ENCODE data around the gene STAG3. TPM values are rescaled to one million over a fixed set of nuclear protein-coding genes. Genes with fewer than 3 reads are reported as not detected.
A peak's percentile ranks its signal among the peaks of the same experiment; 100 is the strongest.

STAG3 gene
- total and polyA plus RNA-seq, 9 of the 15 experiments (the other 6 are each of a cell fraction or from before 2014, with no cell fraction given) = 0.54 to 2.5 (median 1.7) TPM

GRCh38 chr7:100156331-100157068 is 21.2 kb upstream of the STAG3 start (continued):
- TF ChIP-seq PRDM10 (IDR thresholded peaks at IDR 0.05; ENCODE audit: partially characterized antibody) = peak; percentile 10
- TF ChIP-seq HDGF (IDR thresholded peaks at IDR 0.05) = 0 out of 2 replicates have a peak, but pooled peaks have one; percentile 13
- peak; percentile 37; the same call in 1 of the 2 replicates for TF ChIP-seq CBFA2T3 (IDR thresholded peaks at IDR 0.05)
- no peak for TF ChIP-seq ZNF407 (IDR thresholded peaks at IDR 0.05; ENCODE audit: low read depth)
- TF ChIP-seq GABPB1 (CRISPR knock-in tag; IDR thresholded peaks at IDR 0.05) = 0 out of 2 replicates have a peak, but pooled peaks have one; percentile 12
- 0 out of 2 replicates have a peak, but pooled peaks have one; percentile 14 for TF ChIP-seq NFIC (IDR thresholded peaks at IDR 0.05)
- peak; percentile 17; the same call in 1 of the 2 replicates for TF ChIP-seq ZNF740 (CRISPR knock-in tag; IDR thresholded peaks at IDR 0.05)
- no peak for TF ChIP-seq ZNF740 (tag; IDR thresholded peaks at IDR 0.05)
- TF ChIP-seq ZBTB7A (IDR thresholded peaks at IDR 0.05; ENCODE audit: borderline replicate concordance, control insufficient read depth, low read depth, low read length) = peak; percentile 93
- TF ChIP-seq MNT (conservative IDR thresholded peaks at IDR 0.05) = 0 out of 4 replicates have a peak, but pooled peaks of 1 of the 2 experiments have one; percentile 2
- TF ChIP-seq POLR2G (IDR thresholded peaks at IDR 0.05; ENCODE audit: low read depth, low read length) = peak; percentile 57

Data from K562 (cell line).